Testis (tissue), 3 donors: Measurements from ENCODE around the gene GHRH. TPM values are rescaled to one million over a fixed set of nuclear protein-coding genes. Genes with fewer than 3 reads are reported as not detected.

Experiments used
- DNase-seq: peaks from one replicate; pipeline ENCODE4 v3.0.0-alpha.2; 2019
- H3K27ac ChIP-seq, 2 donors: fragments of 200-600 bp; sonication (generic); one replicate each; pipeline ENCODE4 v1.5.1; 2019
- H3K27me3 ChIP-seq: fragments of 200-600 bp; sonication (generic); one replicate; pipeline ENCODE4 v1.5.1; 2019
- H3K36me3 ChIP-seq: fragments of 200-600 bp; sonication (generic); one replicate; pipeline ENCODE4 v1.5.1; 2017; ENCODE audit warnings: low read depth; ENCODE audit errors: missing control alignments
- H3K4me1 ChIP-seq: fragments of 200-600 bp; sonication (generic); one replicate; pipeline ENCODE4 v1.5.1; 2019
- H3K4me3 ChIP-seq, 2 donors: fragments of 200-600 bp; sonication (generic); one replicate each; pipeline ENCODE4 v1.5.1; 2017 to 2019
- H3K9me3 ChIP-seq: fragments of 200-600 bp; sonication (generic); one replicate; pipeline ENCODE4 v1.5.1; 2017
- CTCF ChIP-seq, 3 experiments: fragments of 450-650 bp in 2 of 3; fragments of 200-600 bp in 1 of 3; sonication (generic) in 1 of 3; IDR thresholded peaks; one replicate each; pipeline ENCODE4 v1.5.1; 2016 to 2019; ENCODE audit warnings: antibody characterized with exemption in 3 of 3, mild to moderate bottlenecking in 2 of 3, moderate library complexity in 1 of 3
- POLR2A ChIP-seq: fragments of 450-650 bp; IDR thresholded peaks from one replicate; pipeline ENCODE4 v1.6.1; 2017; ENCODE audit warnings: antibody characterized with exemption, mild to moderate bottlenecking, moderate library complexity
- WGBS, 2 donors: methylation state at CpG; one replicate each; pipeline ENCODE4 v1.1.5; 2018; 5-methylcytosine and 5-hydroxymethylcytosine counted together
- intact Hi-C: fragments of 100-400 bp; cut with DNase I; formaldehyde crosslinking; loops from one replicate; pipeline ENCODE4 v1.15.1; 2023; ENCODE audit warnings: low total_unique reads
- polyA plus RNA-seq: library from polyadenylated mRNA; stranded (reverse); fragments of 350-450 nt; fragmentation: Illumina TruSeq; extraction: RNeasy Lipid Tissue Mini Kit (QIAGEN cat#74804); gene quantifications from one replicate; pipeline ENCODE4 v1.2.3, GENCODE V29; 2014; ENCODE audit warnings: low read depth, low replicate concordance; ENCODE audit not compliant: insufficient read depth
- total RNA-seq, 2 donors: library from RNA; depleted of rRNA; stranded (reverse); fragments of >200 nt; gene quantifications; one replicate each; pipeline ENCODE4 v1.2.3, GENCODE V29; 2016

Gene GHRH
- total and polyA plus RNA-seq, 3 donors from 2014 or later, result not detected

GRCh38 chr20:37245216-37246150 is 16.1 kb downstream of the GHRH start:
- WGBS, 2 donors, result 86 to 87% methylated on average over 24 to 25 of the region's 25 CpGs
- Histone ChIP-seq H3K9me3 (no peaks in the 10 kb centered on the region), H3K4me1 (no peaks in the 10 kb centered on the region), H3K4me3 (no peak overlapping the region), H3K36me3 (no peaks in the 10 kb centered on the region), H3K27ac (no peak overlapping the region), H3K27me3 (no peaks in the 10 kb centered on the region)
- no peak for DNase-seq
- intact Hi-C loops, result no loop called here
- no peak for TF ChIP-seq CTCF (IDR thresholded peaks at IDR 0.05)

GRCh38 chr20:37244572-37244957 is 17.0 kb downstream of the GHRH start:
- H3K27ac ChIP-seq, result no peak overlapping the region
- H3K4me1 ChIP-seq, result no peaks in the 10 kb centered on the region
- intact Hi-C loops, result no loop called here
- no peaks in the 10 kb centered on the region for H3K36me3 ChIP-seq
- H3K27me3 ChIP-seq, result no peaks in the 10 kb centered on the region
- 79 to 100% methylated on average over 4 to 5 of the region's 5 CpGs for WGBS, 2 donors
- H3K4me3 ChIP-seq, result no peak overlapping the region
- no peak for DNase-seq
- no peak for TF ChIP-seq CTCF (IDR thresholded peaks at IDR 0.05)
- no peak for TF ChIP-seq POLR2A
- no peaks in the 10 kb centered on the region for H3K9me3 ChIP-seq

GRCh38 chr20:37243937-37244571 is 17.6 kb downstream of the GHRH start:
- Histone ChIP-seq H3K27ac (no peak overlapping the region), H3K36me3 (no peaks in the 10 kb centered on the region), H3K4me3 (no peak overlapping the region), H3K9me3 (no peaks in the 10 kb centered on the region), H3K4me1 (no peaks in the 10 kb centered on the region), H3K27me3 (no peaks in the 10 kb centered on the region)
- DNase-seq, result peak; percentile 34
- WGBS, 2 donors, result 65 to 69% methylated on average over 6 to 8 of the region's 8 CpGs
- TF ChIP-seq CTCF (IDR thresholded peaks at IDR 0.05) (no peak), POLR2A (no peak)
- intact Hi-C loops, result no loop called here

- WGBS, 2 donors, result 88 to 90% methylated on average over 13 to 16 of the region's 16 CpGs
- Histone ChIP-seq H3K27ac (no peak overlapping the region), H3K9me3 (no peaks in the 10 kb centered on the region), H3K36me3 (no peaks in the 10 kb centered on the region), H3K4me3 (no peak overlapping the region), H3K27me3 (no peaks in the 10 kb centered on the region), H3K4me1 (no peaks in the 10 kb centered on the region)
- intact Hi-C loops, result no loop called here
- no peak for DNase-seq
- TF ChIP-seq POLR2A (no peak), CTCF (IDR thresholded peaks at IDR 0.05) (no peak)
Observed at GRCh38 chr20:37243076-37243936, 18.3 kb downstream of the GHRH start.
